Measurements from ENCODE around the gene MXRA8. TPM values are rescaled to one million over a fixed set of nuclear protein-coding genes. Genes with fewer than 3 reads are reported as not detected.
"Not testable (repeated sequence)": the region's sequence is repeated elsewhere in the genome, so short reads cannot be mapped to it uniquely, and the experiment has no call there.

The MXRA8 gene
- total and polyA plus RNA-seq, 9 donors = 40.3 to 206 (median 131) TPM

- Histone ChIP-seq H3K9me3 (no peaks in the 10 kb centered on the region), H3K4me1 (ENCODE audit: insufficient read depth) (peaks cover 11% of the 10 kb centered on the region), H3K36me3 (no peaks in the 10 kb centered on the region), H3K27me3 (no peaks in the 10 kb centered on the region), H3K4me3 (peak overlapping the region; percentile 93), H3K27ac (peak overlapping the region; percentile 35 to 77)
- TF ChIP-seq EP300 (IDR thresholded peaks at IDR 0.05) (no peak), POLR2A (IDR thresholded peaks at IDR 0.05) (no peak), CTCF (IDR thresholded peaks at IDR 0.05) (no peak)
- WGBS, 3 donors = 32 to 40% (median 34%) methylated on average over 42 to 43 of the region's 43 CpGs
- no peak for DNase-seq
- intact Hi-C loops (cut with DNase I) = no loop called here
Observed at GRCh38 chr1:1406101-1406820, 47.9 kb upstream of the MXRA8 start.

- 74 to 82% (median 76%) methylated on average over 7 of the region's 7 CpGs for WGBS, 3 donors
Observed at GRCh38 chr1:1403653-1404052, 45.3 kb upstream of the MXRA8 start.

GRCh38 chr1:1402901-1403392 is 44.6 kb upstream of the MXRA8 start:
- 72 to 80% (median 75%) methylated on average over 9 of the region's 9 CpGs for WGBS, 3 donors
- intact Hi-C loops (cut with DNase I); H3K36me3 ChIP-seq: not testable (repeated sequence)

More at GRCh38 chr1:1403653-1404052, 45.3 kb upstream of the MXRA8 start:
- H3K27me3 ChIP-seq = no peaks in the 10 kb centered on the region
- H3K27ac ChIP-seq = no peak overlapping the region
- no peaks in the 10 kb centered on the region for H3K36me3 ChIP-seq
- H3K4me1 ChIP-seq (ENCODE audit: insufficient read depth) = peaks cover 17% of the 10 kb centered on the region
- intact Hi-C loops (cut with DNase I) = no loop called here
- no peak overlapping the region for H3K4me3 ChIP-seq
- DNase-seq = no peak
- no peak for TF ChIP-seq EP300 (IDR thresholded peaks at IDR 0.05)
- TF ChIP-seq CTCF (IDR thresholded peaks at IDR 0.05) = no peak
- TF ChIP-seq POLR2A (IDR thresholded peaks at IDR 0.05) = no peak
- H3K9me3 ChIP-seq = no peaks in the 10 kb centered on the region

GRCh38 chr1:1402072-1402900 is 43.9 kb upstream of the MXRA8 start:
- no peak for DNase-seq
- TF ChIP-seq POLR2A (IDR thresholded peaks at IDR 0.05) (no peak), CTCF (IDR thresholded peaks at IDR 0.05) (no peak), EP300 (IDR thresholded peaks at IDR 0.05) (no peak)
- Histone ChIP-seq H3K27me3 (no peaks in the 10 kb centered on the region), H3K4me3 (no peak overlapping the region), H3K9me3 (no peaks in the 10 kb centered on the region), H3K4me1 (ENCODE audit: insufficient read depth) (peaks cover 16% of the 10 kb centered on the region), H3K27ac (no peak overlapping the region), H3K36me3 (no peaks in the 10 kb centered on the region)
- intact Hi-C loops (cut with DNase I) = no loop called here
- 63 to 64% (median 64%) methylated on average over 20 of the region's 20 CpGs for WGBS, 3 donors

More at GRCh38 chr1:1402901-1403392, 44.6 kb upstream of the MXRA8 start:
- H3K4me1 ChIP-seq (ENCODE audit: insufficient read depth) = peaks cover 18% of the 10 kb centered on the region
- H3K4me3 ChIP-seq, H3K27me3 ChIP-seq, H3K27ac ChIP-seq, DNase-seq, H3K9me3 ChIP-seq: not testable (repeated sequence)

Data from ovary (tissue), 9 donors.